Mesendoderm (in vitro differentiated cells): ENCODE measurements around the gene EDNRA.
A peak's percentile ranks its signal among the peaks of the same experiment; 100 is the strongest.

ENCODE experiments used
- DNase-seq: peaks from one replicate; pipeline ENCODE4 v3.0.0; 2013
- H2AK5ac ChIP-seq: 2 replicates; pipeline ENCODE4 v1.6.1; 2013; ENCODE audit warnings: low read length, inconsistent platforms
- H2BK120ac ChIP-seq: 2 replicates; pipeline ENCODE4 v1.6.1; 2013; ENCODE audit warnings: low read depth, mild to moderate bottlenecking, low read length, moderate library complexity, mixed read lengths
- H2BK15ac ChIP-seq: replicated peaks from 2 replicates; pipeline ENCODE4 v1.6.1; 2013; ENCODE audit warnings: low read depth, mild to moderate bottlenecking, moderate library complexity
- H2BK5ac ChIP-seq: 2 replicates; pipeline ENCODE4 v1.6.1; 2013; ENCODE audit warnings: low read length, inconsistent platforms
- H3K18ac ChIP-seq: 2 replicates; pipeline ENCODE4 v1.6.1; 2013; ENCODE audit warnings: mild to moderate bottlenecking, low read length, mixed read lengths
- H3K23ac ChIP-seq: one replicate; pipeline ENCODE4 v1.6.1; 2013; ENCODE audit warnings: low read length
- H3K27ac ChIP-seq: 2 replicates; pipeline ENCODE4 v1.5.1; 2013; ENCODE audit warnings: low read depth, mild to moderate bottlenecking, inconsistent platforms, low read length, moderate library complexity
- H3K27me3 ChIP-seq: 2 replicates; pipeline ENCODE4 v1.6.1; 2013; ENCODE audit warnings: low read length, control low read depth, mild to moderate bottlenecking, inconsistent platforms; ENCODE audit not compliant: insufficient read depth, poor library complexity
- H3K36me3 ChIP-seq: 2 replicates; pipeline ENCODE4 v1.6.1; 2013; ENCODE audit warnings: low read length, inconsistent platforms; ENCODE audit not compliant: control insufficient read depth, insufficient read depth
- H3K4ac ChIP-seq: one replicate; pipeline ENCODE4 v1.6.1; 2013; ENCODE audit warnings: low read depth, mild to moderate bottlenecking, low read length, moderate library complexity
- H3K4me1 ChIP-seq: 2 replicates; pipeline ENCODE4 v1.6.1; 2013; ENCODE audit warnings: low read depth, low read length, inconsistent platforms; ENCODE audit not compliant: control insufficient read depth
- H3K4me2 ChIP-seq: 2 replicates; pipeline ENCODE4 v1.6.1; 2013; ENCODE audit warnings: low read length
- H3K4me3 ChIP-seq: 2 replicates; pipeline ENCODE4 v1.5.1; 2013; ENCODE audit warnings: mild to moderate bottlenecking, low read length
- H3K56ac ChIP-seq: one replicate; pipeline ENCODE4 v1.6.1; 2013; ENCODE audit warnings: low read length
- H3K79me1 ChIP-seq: 2 replicates; pipeline ENCODE4 v1.6.1; 2013; ENCODE audit warnings: low read length, inconsistent platforms
- H3K79me2 ChIP-seq: 2 replicates; pipeline ENCODE4 v1.6.1; 2013; ENCODE audit warnings: mild to moderate bottlenecking, low read length; ENCODE audit not compliant: control insufficient read depth, insufficient read depth
- H3K9ac ChIP-seq: 2 replicates; pipeline ENCODE4 v1.6.1; 2013; ENCODE audit warnings: low read length, inconsistent platforms
- H4K5ac ChIP-seq: one replicate; pipeline ENCODE4 v1.6.1; 2013; ENCODE audit warnings: low read length
- H4K8ac ChIP-seq: one replicate; pipeline ENCODE4 v1.6.1; 2013; ENCODE audit warnings: low read depth, mild to moderate bottlenecking, control low read depth, low read length, moderate library complexity
- WGBS: extraction: QIAGEN DNeasy Blood & Tissue Kit; methylation state at CpG from one replicate; pipeline ENCODE4 v1.1.7; 2013; ENCODE audit warnings: low lambda C conversion rate, missing lambda C conversion rate; ENCODE audit not compliant: insufficient coverage; ENCODE audit errors: extremely low coverage; 5-methylcytosine and 5-hydroxymethylcytosine counted together

EDNRA gene

GRCh38 chr4:147586032-147586431 is 105.1 kb downstream of the EDNRA start:
- Histone ChIP-seq H3K18ac (no peak overlapping the region), H3K23ac (no peak overlapping the region), H3K4me2 (no peak overlapping the region), H3K36me3 (no peaks in the 10 kb centered on the region), H2BK120ac (no peak overlapping the region), H3K79me1 (no peaks in the 10 kb centered on the region), H2BK15ac (no peak overlapping the region), H4K5ac (no peak overlapping the region), H2BK5ac (no peak overlapping the region), H2AK5ac (no peak overlapping the region), H3K4ac (no peak overlapping the region), H3K27me3 (no peaks in the 10 kb centered on the region), H3K4me1 (no peaks in the 10 kb centered on the region), H3K9ac (no peak overlapping the region), H3K27ac (no peak overlapping the region), H3K56ac (no peak overlapping the region), H3K4me3 (no peak overlapping the region), H3K79me2 (no peaks in the 10 kb centered on the region), H4K8ac (no peak overlapping the region)
- no peak for DNase-seq
- WGBS = no CpG with 5 or more reads among the region's 3 CpGs

- H3K56ac ChIP-seq = no peak overlapping the region
- no peak overlapping the region for H2AK5ac ChIP-seq
- H3K9ac ChIP-seq = no peak overlapping the region
- no peak for DNase-seq
- no peak overlapping the region for H3K23ac ChIP-seq
- H3K4me2 ChIP-seq = no peak overlapping the region
- WGBS = 100% methylated on average over 1 of the region's 4 CpGs
- no peaks in the 10 kb centered on the region for H3K27me3 ChIP-seq
- no peak overlapping the region for H2BK15ac ChIP-seq
- no peak overlapping the region for H4K5ac ChIP-seq
- H4K8ac ChIP-seq = no peak overlapping the region
- H3K79me2 ChIP-seq = no peaks in the 10 kb centered on the region
- no peaks in the 10 kb centered on the region for H3K36me3 ChIP-seq
- no peak overlapping the region for H3K27ac ChIP-seq
- H3K18ac ChIP-seq = no peak overlapping the region
- H3K79me1 ChIP-seq = no peaks in the 10 kb centered on the region
- no peak overlapping the region for H3K4ac ChIP-seq
- H2BK5ac ChIP-seq = no peak overlapping the region
- H3K4me1 ChIP-seq = no peaks in the 10 kb centered on the region
- H3K4me3 ChIP-seq = no peak overlapping the region
- no peak overlapping the region for H2BK120ac ChIP-seq
Observed at GRCh38 chr4:147586637-147587036, 105.7 kb downstream of the EDNRA start.

- no peak overlapping the region for H2BK15ac ChIP-seq
- H3K4me3 ChIP-seq = no peak overlapping the region
- no peaks in the 10 kb centered on the region for H3K79me1 ChIP-seq
- H3K4ac ChIP-seq = no peak overlapping the region
- no CpG with 5 or more reads among the region's 3 CpGs for WGBS
- DNase-seq = no peak
- no peak overlapping the region for H2AK5ac ChIP-seq
- no peak overlapping the region for H3K9ac ChIP-seq
- no peak overlapping the region for H3K56ac ChIP-seq
- no peak overlapping the region for H3K27ac ChIP-seq
- no peak overlapping the region for H4K8ac ChIP-seq
- H3K4me2 ChIP-seq = no peak overlapping the region
- no peaks in the 10 kb centered on the region for H3K27me3 ChIP-seq
- no peak overlapping the region for H3K23ac ChIP-seq
- H3K36me3 ChIP-seq = no peaks in the 10 kb centered on the region
- H3K18ac ChIP-seq = no peak overlapping the region
- no peaks in the 10 kb centered on the region for H3K79me2 ChIP-seq
- no peak overlapping the region for H2BK120ac ChIP-seq
- no peak overlapping the region for H2BK5ac ChIP-seq
- H3K4me1 ChIP-seq = no peaks in the 10 kb centered on the region
- H4K5ac ChIP-seq = no peak overlapping the region
Observed at GRCh38 chr4:147587041-147587440, 106.1 kb downstream of the EDNRA start.

- Histone ChIP-seq H2BK120ac (no peak overlapping the region), H3K56ac (no peak overlapping the region), H3K9ac (no peak overlapping the region), H3K4me1 (no peaks in the 10 kb centered on the region), H4K5ac (no peak overlapping the region), H3K18ac (no peak overlapping the region), H3K4ac (no peak overlapping the region), H2AK5ac (no peak overlapping the region), H3K79me1 (no peaks in the 10 kb centered on the region), H3K36me3 (no peaks in the 10 kb centered on the region), H3K23ac (no peak overlapping the region), H2BK5ac (no peak overlapping the region), H3K4me3 (no peak overlapping the region), H3K27ac (no peak overlapping the region), H2BK15ac (no peak overlapping the region), H3K79me2 (no peaks in the 10 kb centered on the region), H3K4me2 (no peak overlapping the region), H3K27me3 (no peaks in the 10 kb centered on the region), H4K8ac (no peak overlapping the region)
- DNase-seq = no peak
- WGBS = no CpG with 5 or more reads among the region's 1 CpG
Observed at GRCh38 chr4:147589586-147589985, 108.7 kb downstream of the EDNRA start.

GRCh38 chr4:147590249-147590920 is 109.5 kb downstream of the EDNRA start:
- no peaks in the 10 kb centered on the region for H3K79me1 ChIP-seq
- no peak overlapping the region for H2BK15ac ChIP-seq
- no peak overlapping the region for H3K27ac ChIP-seq
- H3K56ac ChIP-seq = no peak overlapping the region
- H2AK5ac ChIP-seq = no peak overlapping the region
- no peak overlapping the region for H2BK120ac ChIP-seq
- no peak overlapping the region for H3K4me3 ChIP-seq
- H3K23ac ChIP-seq = no peak overlapping the region
- no peaks in the 10 kb centered on the region for H3K79me2 ChIP-seq
- WGBS = no CpG with 5 or more reads among the region's 12 CpGs
- no peak overlapping the region for H4K8ac ChIP-seq
- H3K9ac ChIP-seq = no peak overlapping the region
- no peak overlapping the region for H2BK5ac ChIP-seq
- H3K4me1 ChIP-seq = no peaks in the 10 kb centered on the region
- no peaks in the 10 kb centered on the region for H3K27me3 ChIP-seq
- H3K4ac ChIP-seq = no peak overlapping the region
- H3K18ac ChIP-seq = no peak overlapping the region
- DNase-seq = peak; percentile 75
- H4K5ac ChIP-seq = no peak overlapping the region
- no peaks in the 10 kb centered on the region for H3K36me3 ChIP-seq
- no peak overlapping the region for H3K4me2 ChIP-seq

GRCh38 chr4:147591106-147591505 is 110.2 kb downstream of the EDNRA start:
- no peaks in the 10 kb centered on the region for H3K4me1 ChIP-seq
- no peak overlapping the region for H3K4me2 ChIP-seq
- H3K56ac ChIP-seq = no peak overlapping the region
- H3K4ac ChIP-seq = no peak overlapping the region
- H3K79me1 ChIP-seq = no peaks in the 10 kb centered on the region
- H3K9ac ChIP-seq = no peak overlapping the region
- H3K27ac ChIP-seq = no peak overlapping the region
- H2AK5ac ChIP-seq = no peak overlapping the region
- no peaks in the 10 kb centered on the region for H3K79me2 ChIP-seq
- no peak overlapping the region for H2BK15ac ChIP-seq
- no peak overlapping the region for H4K5ac ChIP-seq
- H4K8ac ChIP-seq = peak overlapping the region; percentile 56
- H3K18ac ChIP-seq = no peak overlapping the region
- H3K27me3 ChIP-seq = no peaks in the 10 kb centered on the region
- H2BK120ac ChIP-seq = no peak overlapping the region
- H2BK5ac ChIP-seq = no peak overlapping the region
- H3K36me3 ChIP-seq = no peaks in the 10 kb centered on the region
- DNase-seq = no peak
- no peak overlapping the region for H3K23ac ChIP-seq
- H3K4me3 ChIP-seq = no peak overlapping the region
